AG08395 (cell line): Measurements from ENCODE around the gene NUDT8.
A peak's percentile ranks its signal among the peaks of the same experiment; 100 is the strongest.
"Not testable (repeated sequence)": the region's sequence is repeated elsewhere in the genome, so short reads cannot be mapped to it uniquely, and the experiment has no call there.

Experiments used
- DNase-seq: peaks from one replicate; pipeline ENCODE4 v3.0.0; 2012; ENCODE audit warnings: mixed read lengths, low spot score

NUDT8 gene

GRCh38 chr11:67627812-67628624 lies 1.7 kb downstream of the NUDT8 start:
- DNase-seq = no peak

- no peak for DNase-seq
Observed at GRCh38 chr11:67627441-67627811, 2.3 kb downstream of the NUDT8 start.

DNA sequence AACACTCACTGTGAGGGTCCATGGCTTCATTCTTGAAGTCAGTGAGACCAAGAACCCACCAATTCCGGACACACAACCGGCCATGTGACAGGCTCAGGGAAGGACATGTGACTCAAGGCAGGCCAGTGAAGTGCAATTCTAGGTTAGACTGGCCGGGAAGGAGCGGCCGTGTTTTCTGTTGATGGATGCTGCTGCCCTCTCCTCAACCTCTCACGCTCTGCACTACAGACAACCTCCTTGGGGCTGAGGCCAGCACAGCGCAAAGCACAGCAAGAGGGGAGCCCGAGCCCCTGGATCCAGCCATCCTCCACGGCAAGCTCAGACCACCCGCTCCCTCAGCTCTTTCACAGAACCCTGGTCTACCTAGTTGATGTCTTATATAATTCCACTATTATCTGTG lies 2.8 kb downstream of the NUDT8 start:
- DNase-seq = no peak

GRCh38 chr11:67626131-67626833 lies 3.5 kb downstream of the NUDT8 start:
- not testable (repeated sequence) for DNase-seq

DNA sequence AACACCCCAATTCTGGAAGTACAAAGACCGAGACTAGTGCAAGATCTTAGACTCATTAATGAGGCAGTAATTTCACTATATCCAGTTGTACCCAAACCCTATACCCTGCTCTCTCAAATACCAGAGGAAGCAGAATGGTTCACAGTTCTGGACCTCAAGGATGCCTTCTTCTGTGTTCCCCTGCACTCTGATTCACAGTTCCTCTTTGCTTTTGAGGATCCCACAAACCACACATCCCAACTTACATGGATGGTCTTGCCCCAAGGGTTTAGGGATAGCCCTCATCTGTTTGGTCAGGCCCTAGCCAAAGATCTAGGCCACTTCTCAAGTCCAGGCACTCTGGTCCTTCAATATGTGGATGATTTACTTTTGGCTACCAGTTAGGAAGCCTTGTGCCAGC lies 5.9 kb downstream of the NUDT8 start:
- DNase-seq = not testable (repeated sequence)

GRCh38 chr11:67622905-67623304 lies 6.8 kb downstream of the NUDT8 start:
- not testable (repeated sequence) for DNase-seq

DNA sequence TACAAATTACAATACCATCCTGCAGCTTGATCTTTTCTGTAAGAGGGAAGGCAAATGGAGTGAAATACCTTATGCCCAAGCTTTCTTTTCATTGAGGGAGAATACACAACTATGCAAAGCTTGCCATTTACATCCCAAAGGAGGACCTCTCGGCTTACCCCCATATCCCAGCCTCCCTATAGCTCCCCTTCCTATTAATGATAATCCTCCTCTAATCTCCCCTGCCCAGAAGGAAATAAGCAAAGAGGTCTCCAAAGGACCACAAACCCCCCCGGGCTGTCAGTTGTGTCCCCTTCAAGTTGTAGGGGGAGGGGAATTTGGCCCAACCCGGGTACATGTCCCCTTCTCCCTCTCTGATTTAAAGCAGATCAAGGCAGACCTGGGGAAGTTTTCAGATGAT lies 7.8 kb downstream of the NUDT8 start:
- not testable (repeated sequence) for DNase-seq

GRCh38 chr11:67620621-67621020 lies 9.1 kb downstream of the NUDT8 start:
- not testable (repeated sequence) for DNase-seq

GRCh38 chr11:67619683-67620618 lies 9.8 kb downstream of the NUDT8 start:
- not testable (repeated sequence) for DNase-seq

DNA sequence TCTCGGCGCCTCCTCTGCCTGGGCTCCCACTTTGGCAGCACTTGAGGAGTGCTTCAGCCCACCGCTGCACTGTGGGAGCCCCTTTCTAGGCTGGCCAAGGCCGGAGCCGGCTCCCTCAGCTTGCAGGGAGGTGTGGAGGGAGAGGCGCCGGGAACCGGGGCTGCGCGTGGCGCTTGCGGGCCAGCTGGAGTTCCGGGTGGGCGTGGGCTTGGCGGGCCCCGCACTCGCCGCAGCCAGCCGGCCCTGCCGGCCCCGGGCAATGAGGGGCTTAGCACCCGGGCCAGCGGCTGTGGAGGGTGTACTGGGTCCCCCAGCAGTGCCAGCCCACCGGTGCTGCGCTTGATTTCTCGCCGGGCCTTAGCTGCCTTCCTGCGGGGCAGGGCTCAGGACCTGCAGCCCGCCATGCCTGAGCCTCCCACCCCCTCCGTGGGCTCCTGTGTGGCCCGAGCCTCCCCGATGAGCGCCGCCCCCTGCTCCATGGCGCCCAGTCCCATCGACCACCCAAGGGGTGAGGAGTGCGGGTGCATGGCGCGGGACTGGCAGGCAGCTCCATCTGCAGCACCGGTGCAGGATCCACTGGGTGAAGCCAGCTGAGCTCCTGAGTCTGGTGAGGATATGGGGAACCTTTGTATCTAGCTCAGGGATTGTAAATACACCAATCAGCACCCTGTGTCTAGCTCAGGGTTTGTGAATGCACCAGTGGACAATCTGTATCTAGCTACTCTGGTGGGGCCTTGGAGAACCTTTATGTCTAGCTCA lies 10.7 kb downstream of the NUDT8 start:
- DNase-seq = not testable (repeated sequence)

DNA sequence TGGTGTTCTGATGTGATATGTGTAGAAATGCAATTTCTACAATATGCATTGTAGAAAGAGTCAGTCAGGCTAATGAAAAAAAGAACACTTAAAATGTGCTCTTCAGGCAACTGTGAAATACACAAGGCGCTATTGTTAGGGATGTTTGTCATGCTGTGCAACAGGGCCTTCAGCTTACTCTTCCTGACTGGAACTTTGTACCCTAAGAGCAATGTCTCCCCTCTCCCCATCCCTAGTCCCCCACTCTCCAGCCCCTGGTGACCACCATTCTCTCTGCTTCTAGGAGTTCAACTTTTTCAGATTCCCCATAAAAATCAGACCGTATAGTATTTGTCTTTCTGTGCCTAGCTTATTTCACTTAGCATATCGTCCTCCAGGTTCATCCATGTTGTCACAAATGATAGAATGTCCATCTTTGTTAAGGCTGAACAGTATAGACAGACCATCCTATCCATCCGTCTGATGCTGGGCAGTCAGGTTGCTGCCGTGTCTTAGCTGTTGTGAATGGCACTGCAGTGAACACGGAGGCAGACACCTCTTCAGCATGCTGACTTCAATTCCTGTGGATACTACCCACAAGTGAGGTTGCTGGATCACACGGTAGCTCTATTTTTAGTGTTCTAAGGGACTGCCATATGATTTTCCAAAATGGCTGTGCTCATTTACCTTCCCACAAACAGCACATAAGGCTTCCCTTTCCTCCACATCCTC lies 12.3 kb downstream of the NUDT8 start:
- DNase-seq = no peak

- no peak for DNase-seq
Observed at GRCh38 chr11:67616431-67617242, 13.1 kb downstream of the NUDT8 start.

- no peak for DNase-seq
Observed at GRCh38 chr11:67615728-67616430, 13.9 kb downstream of the NUDT8 start.

GRCh38 chr11:67614730-67615714 lies 14.7 kb downstream of the NUDT8 start:
- peak; percentile 35 for DNase-seq

- DNase-seq = peak; percentile 52
Observed at GRCh38 chr11:67613960-67614715, 15.6 kb downstream of the NUDT8 start.

DNA sequence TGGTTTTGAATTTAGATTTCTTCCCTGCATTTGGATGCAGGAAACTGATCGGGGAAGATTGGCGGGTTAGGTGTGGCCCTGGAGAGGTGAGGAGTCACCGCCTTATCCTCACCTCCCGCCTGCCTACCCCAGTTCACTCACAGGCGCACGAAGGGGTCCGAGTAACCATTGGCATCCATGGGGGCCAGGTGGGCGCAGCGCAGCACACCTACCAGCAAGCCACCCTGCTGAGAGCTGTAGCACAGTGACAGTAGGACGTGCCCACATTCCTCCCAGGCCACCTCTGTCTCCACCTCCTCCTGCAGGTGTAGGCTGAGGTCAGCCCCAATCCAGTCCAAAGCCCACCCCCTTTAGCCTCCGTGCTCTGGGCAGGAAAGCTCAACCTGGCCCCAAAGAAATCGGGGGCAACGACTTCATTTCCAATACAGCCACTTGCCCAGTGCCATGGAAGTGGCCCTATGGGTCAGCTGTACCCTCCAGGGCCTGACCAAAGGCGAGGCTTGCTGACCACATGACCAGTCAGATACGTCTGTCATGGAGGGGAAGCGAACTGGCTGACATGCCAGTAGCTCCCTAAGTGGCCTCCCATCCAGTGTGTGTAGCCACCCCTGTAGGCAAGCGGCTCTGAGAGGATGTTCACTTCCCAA lies 16.3 kb downstream of the NUDT8 start:
- no peak for DNase-seq

- no peak for DNase-seq
Observed at GRCh38 chr11:67612751-67613150, 17.0 kb downstream of the NUDT8 start.
